GM21528 (cell line): ENCODE measurements around the gene NEGR1.

ENCODE experiments used
- ATAC-seq: cut with Tn5 transposase; IDR thresholded peaks from one replicate; pipeline ENCODE4 v1.9.1; 2021; ENCODE audit warnings: mild to moderate bottlenecking, moderate library complexity; ENCODE audit not compliant: unreplicated experiment, low FRiP score

The NEGR1 gene

GRCh38 chr1:71526824-71527223, 755.5 kb downstream of the NEGR1 start:
- no peak for ATAC-seq

DNA sequence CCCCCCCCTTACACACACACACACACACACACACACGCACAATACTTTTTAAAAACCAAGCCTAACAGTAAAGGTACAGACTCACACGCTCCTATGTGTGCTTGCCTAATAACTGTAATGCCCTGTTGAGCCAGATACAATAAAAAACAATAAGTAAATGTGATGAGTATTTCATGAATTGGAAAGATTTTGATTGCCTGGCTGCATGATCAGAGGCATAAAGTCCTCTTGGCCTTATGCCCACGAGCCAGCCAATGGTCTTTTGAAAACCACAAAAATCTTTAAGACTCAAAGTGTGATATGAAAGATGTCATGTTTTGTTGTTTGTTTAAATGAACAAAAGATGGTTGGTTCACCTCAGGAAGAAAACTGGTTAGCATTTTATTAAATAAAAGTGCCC, 759.6 kb downstream of the NEGR1 start:
- ATAC-seq: no peak

DNA sequence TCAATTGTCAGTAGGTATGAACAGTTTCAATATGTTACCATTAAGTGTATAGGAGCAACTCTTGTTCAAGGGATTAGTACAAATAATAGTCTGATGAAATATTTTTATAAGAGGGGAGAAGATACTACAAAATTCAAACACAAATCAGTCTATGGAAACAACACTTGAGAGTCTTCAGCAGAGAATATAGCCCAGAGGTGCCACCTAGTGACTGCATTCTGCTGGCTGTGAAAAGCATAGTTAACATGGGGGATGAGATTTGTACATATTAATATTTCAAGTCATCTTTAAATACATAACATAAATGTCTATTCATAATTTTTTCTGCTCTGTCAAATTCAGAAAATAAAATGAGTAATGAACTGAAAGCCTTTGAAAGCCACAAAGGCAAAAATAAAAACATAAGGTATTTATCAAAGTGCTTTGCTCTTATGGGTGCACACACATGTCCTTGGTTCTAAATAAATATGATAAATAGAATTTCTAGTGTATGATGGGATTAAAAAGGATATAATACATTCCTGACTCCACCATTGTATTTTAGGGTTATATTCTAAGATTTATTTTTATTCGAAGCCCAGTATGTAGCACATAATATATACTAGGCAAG, 760.6 kb downstream of the NEGR1 start:
- ATAC-seq: no peak

- no peak for ATAC-seq
These were observed 770.8 kb downstream of the NEGR1 start for GRCh38 chr1:71511505-71511904.

DNA sequence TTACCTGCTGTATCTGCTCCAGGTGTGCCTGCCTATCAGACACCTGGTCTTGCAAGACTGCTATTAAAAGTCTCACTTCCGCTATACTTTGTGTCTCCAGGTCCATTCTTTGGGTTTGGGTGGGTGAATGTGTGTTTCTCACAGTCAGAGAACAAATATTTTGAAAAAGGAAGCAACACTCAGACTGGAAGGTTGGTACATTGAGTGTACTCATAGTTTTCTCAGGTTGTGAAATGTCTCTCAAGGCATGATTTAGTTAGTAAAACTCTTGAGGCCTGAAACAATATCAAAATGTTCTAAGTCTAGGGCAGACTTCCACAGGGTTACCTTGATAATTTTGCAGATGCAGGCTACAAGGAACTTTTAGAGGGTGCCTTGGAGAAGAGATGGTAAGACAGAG, 771.6 kb downstream of the NEGR1 start:
- ATAC-seq: no peak

- no peak for ATAC-seq
These were observed 773.2 kb downstream of the NEGR1 start for GRCh38 chr1:71509051-71509595.

GRCh38 chr1:71502006-71502405, 780.3 kb downstream of the NEGR1 start:
- ATAC-seq: no peak

- no peak for ATAC-seq
These were observed 783.8 kb downstream of the NEGR1 start for GRCh38 chr1:71498542-71498941.

DNA sequence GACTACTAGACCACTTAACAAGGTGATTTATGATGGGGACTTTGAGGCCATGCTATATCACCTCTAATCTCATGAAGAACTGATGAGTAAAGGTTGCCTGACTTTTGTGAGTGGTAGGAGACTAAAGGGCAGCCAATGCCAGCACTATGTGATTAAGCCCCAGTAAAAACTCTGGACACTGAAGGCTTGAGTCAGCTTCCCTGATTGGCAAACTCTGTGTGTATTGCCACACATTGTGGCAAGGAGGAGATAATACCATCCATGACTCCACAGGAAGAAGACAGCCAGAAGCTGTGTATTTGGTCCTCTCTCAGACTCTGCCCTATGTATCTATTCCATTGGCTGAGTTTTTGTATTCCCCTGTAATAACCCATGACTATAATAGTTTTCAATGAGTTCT, 788.2 kb downstream of the NEGR1 start:
- no peak for ATAC-seq

DNA sequence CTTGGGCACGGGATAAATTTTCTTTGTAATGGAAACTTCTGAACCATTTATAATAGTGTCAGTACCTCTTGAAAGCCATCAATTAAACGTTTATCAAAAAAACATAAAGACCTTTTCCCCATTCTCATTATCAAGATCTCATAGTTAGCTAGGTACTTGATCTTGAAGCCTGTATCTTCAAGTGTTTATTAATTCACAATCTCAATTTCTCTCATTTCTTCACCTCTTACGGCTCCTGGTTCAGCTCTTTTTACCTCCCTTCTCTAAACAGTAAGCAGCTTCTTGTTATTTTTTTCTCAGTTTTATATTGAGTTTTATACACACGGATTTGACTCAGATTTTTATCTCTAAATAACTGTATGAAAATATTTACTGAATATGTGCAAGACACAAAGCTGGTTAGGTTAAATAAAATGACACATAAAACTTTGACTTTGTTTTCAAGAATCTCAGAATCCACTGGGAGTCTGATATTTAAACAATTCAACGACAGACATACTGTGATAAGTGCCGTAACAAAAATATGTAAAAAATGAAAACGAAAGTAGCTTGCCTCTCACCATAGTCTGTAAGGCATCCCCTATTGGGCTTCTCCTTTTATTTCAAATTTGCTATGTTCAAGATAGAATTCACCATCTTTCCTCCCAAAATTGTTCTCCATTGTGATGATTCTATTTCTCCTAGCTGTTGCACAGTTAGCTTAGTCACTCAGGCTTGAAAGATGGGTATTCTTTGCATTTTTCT, 789.9 kb downstream of the NEGR1 start:
- ATAC-seq: no peak

GRCh38 chr1:71490432-71490831, 791.9 kb downstream of the NEGR1 start:
- ATAC-seq: no peak

DNA sequence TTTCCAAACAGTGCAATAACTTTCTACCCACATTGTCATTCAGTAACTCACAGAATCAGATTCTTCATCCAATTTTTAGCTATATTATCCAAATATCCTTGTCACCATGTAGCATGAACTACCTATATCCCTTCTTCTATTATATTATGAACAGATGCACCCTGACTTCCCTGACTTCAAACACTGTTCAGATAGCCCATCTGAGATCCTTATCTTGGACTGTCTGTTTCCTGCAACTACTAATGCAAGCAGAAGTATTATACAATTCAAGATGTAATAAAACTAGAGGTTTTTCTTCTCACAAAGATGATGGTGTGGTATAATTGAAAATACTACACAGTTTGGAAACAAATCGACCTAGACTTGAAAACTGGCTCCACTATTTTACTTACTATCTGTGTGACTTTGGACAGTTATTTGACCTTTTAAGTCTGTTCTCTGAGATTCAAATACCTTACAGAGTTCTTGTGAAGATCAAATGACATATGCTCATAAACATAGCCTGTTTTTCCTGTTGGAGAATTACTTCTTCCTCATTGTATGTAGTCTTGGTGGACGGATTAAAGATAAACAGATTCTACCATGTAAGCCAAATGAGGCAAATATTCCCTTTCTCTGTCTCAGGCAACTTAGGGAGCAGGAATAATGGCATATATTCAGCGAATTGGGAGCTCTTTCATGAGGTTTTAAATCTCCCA, 793.6 kb downstream of the NEGR1 start:
- no peak for ATAC-seq

DNA sequence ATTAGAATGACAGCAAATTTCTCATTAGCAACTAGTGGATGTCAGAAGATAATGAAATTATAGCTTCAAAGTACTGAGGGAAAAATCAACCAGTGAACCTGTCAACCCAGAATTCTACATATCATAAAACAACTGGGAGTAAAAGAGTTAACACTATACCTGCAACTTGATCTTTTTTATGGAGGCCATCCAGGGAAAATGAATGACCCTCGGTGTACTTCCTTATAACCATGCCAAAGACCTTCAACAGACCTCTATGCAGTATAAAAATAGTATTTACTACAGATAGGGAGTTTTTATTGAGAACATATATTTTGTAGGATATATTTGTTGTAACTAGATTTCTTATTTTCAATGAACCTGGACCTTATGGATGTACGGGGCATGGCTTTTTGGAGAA, 809.0 kb downstream of the NEGR1 start:
- ATAC-seq: no peak

DNA sequence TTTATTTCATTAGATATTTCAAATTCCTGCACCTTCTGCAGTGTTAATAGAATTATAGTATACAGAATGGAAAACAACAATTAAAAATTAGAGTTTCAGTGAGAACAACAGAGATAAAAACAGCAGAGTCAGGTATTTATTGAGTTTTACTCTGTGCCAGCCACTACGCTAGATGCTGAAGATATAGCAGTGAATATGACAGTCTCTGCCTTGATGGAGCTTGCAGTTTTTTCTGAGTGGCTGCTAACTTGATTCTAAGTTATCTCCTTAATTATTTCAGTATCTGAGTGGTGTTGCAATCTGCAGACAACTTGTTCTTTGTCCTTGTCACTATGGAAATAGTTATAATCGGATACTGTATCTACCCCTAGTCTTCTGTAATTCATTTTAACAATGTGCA, 817.2 kb downstream of the NEGR1 start:
- ATAC-seq: no peak

DNA sequence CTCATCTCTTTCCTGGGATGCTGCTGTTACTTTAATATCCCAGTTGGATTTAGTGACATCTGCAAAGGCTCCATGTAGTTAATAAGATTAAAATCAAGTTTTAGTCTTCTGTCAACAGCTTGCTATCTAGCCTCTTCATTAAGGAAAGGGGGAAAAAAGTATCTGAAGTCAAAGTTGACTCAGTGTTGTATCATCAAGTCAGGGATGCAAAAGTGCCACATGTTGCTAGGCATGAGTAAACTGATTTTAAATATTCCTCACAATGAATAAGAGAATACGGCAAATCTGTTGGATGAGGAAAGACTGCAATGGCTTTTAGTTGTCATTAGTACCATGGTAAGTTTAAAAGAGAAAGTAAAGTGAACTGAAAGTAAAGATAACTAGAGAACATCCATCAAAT, 818.3 kb downstream of the NEGR1 start:
- no peak for ATAC-seq

- no peak for ATAC-seq
These were observed 819.2 kb downstream of the NEGR1 start for GRCh38 chr1:71463144-71463543.

GRCh38 chr1:71462247-71462646, 820.1 kb downstream of the NEGR1 start:
- no peak for ATAC-seq

DNA sequence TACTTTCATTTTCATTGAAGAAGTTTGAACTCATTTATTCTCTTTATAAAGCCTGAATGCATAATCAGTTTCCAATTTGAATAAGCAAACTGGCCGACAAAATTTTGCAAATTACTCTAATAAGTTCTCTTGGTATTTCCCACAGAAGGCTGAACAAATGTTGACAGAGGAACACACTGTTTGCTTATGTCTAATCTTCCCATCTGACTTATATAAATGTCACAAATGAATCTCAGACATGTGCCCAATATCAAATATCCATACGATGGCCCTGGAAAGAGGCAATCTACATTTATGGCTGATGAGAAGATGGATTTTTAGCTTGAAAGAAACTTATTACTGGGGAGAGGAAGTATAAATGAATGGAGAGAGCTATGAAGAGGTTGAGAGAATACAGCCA, 820.9 kb downstream of the NEGR1 start:
- no peak for ATAC-seq

GRCh38 chr1:71448444-71448843, 833.9 kb downstream of the NEGR1 start:
- no peak for ATAC-seq

DNA sequence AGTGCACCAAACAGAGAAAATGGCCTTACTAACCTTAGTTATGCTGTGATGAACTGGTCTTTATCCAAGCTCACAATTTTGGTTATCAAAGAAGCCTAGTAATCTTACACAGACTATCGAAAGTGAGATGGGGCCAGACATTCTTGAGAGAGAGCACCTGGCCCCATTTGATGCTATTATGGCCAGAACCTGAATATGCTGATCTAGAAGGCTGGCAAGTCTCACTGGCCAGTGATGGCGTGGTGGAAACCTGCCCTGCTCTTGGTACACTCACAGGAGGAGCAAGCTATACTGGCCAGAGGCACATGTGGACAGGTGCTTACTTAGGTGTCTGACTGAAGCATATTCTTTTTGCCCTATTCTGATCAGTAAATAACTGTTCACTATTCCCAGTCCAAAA, 843.7 kb downstream of the NEGR1 start:
- ATAC-seq: no peak

DNA sequence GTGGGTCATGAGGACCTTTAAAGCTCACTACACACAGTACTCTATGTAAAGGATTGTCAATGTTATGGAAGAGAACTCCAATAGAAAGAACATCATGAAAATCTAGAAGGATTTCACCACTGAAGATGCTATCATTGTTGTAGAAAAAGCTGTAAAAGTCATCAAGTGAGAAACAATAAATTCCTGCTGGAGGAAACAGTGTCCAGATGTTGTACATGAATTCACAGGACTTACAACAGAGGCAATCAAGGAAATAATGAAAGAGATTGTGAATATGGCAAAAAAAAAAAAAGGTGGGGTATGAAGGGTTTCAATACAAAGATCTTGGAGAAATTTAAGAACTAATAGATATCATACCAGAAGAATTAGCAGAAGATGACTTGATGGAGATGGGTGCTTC, 846.4 kb downstream of the NEGR1 start:
- ATAC-seq: no peak

DNA sequence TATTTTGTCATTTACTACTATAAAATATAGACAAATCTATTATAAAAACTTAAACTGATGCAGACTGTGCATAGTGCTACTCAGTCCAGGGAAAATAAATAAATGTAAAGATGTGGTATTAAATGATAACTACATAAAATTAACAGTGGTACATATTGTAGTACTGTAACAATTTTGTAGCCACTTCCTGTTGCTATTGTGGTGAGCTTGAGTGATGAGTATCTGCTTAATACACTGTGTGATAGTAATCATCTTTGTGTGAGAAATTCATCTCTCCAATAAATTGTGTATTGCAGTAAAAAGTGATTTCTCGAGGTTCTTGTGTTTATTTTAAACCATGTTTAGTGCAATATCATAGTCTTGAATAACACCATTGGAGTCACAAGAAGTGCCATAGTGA, 848.1 kb downstream of the NEGR1 start:
- ATAC-seq: no peak
